Rectal smooth muscle tissue (tissue), 1 donor: ENCODE data around the gene TNP1.

ENCODE experiments used
- H3K27ac ChIP-seq: one replicate; pipeline ENCODE4 v1.7.0; 2013; ENCODE audit warnings: low read depth, low read length, inconsistent platforms
- H3K27me3 ChIP-seq: one replicate; pipeline ENCODE4 v1.7.0; 2013; ENCODE audit warnings: low read length; ENCODE audit not compliant: control insufficient read depth, insufficient read depth
- H3K36me3 ChIP-seq: one replicate; pipeline ENCODE4 v1.7.0; 2013; ENCODE audit warnings: low read length; ENCODE audit not compliant: control insufficient read depth, insufficient read depth
- H3K4me1 ChIP-seq: one replicate; pipeline ENCODE4 v1.7.0; 2013; ENCODE audit warnings: low read length; ENCODE audit not compliant: control insufficient read depth, insufficient read depth
- H3K4me3 ChIP-seq: one replicate; pipeline ENCODE4 v1.7.0; 2013; ENCODE audit warnings: low read length
- H3K9ac ChIP-seq: one replicate; pipeline ENCODE4 v1.7.0; 2013; ENCODE audit warnings: low read length

TNP1 gene

DNA sequence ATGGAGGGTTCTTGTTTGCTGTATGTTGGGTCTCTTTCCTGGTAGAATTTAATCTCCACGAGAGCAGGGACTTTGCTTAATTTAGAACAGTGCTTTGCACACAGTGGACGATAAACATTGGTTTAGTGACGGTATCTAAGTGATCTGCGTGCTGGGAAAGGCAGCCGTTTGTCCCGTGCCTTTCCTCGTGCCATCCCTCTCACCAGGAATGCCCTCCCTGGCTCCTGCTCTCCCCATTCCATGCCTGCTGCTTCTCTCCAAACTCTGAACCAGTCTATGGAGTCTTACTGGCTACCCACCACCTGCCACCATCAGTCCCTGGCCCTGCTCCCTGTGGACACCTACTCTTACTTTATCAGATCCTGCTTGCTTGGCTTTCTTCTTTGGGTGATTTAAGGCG is 27.3 kb upstream of the TNP1 start:
- Histone ChIP-seq H3K27me3 (no peaks in the 10 kb centered on the region), H3K9ac (no peak overlapping the region), H3K27ac (no peak overlapping the region), H3K4me1 (peaks cover 4% of the 10 kb centered on the region), H3K36me3 (no peaks in the 10 kb centered on the region), H3K4me3 (no peak overlapping the region)

DNA sequence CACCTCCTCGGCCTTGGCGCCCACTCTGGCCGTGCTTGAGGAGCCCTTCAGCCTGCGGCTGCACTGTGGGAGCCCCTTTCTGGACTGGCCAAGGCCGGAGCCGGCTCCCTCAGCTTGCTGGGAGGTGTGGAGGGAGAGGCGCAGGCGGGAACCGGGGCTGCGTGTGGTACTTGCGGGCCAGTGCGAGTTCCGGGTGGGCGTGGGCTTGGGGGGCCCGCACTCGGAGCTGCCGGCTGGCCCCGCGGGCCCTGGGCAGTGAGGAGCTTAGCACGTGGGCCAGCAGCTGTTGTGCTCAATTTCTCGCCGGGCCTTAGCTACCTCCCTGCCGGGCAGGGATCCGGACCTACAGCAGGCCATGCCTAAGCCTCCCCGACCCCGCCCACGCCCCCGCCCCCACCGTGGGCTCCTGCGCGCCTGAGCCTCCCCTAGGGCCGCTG is 25.3 kb upstream of the TNP1 start:
- Histone ChIP-seq H3K4me3 (no peak overlapping the region), H3K4me1 (peaks cover 4% of the 10 kb centered on the region), H3K27me3 (no peaks in the 10 kb centered on the region), H3K27ac (no peak overlapping the region), H3K9ac (no peak overlapping the region), H3K36me3 (no peaks in the 10 kb centered on the region)

DNA sequence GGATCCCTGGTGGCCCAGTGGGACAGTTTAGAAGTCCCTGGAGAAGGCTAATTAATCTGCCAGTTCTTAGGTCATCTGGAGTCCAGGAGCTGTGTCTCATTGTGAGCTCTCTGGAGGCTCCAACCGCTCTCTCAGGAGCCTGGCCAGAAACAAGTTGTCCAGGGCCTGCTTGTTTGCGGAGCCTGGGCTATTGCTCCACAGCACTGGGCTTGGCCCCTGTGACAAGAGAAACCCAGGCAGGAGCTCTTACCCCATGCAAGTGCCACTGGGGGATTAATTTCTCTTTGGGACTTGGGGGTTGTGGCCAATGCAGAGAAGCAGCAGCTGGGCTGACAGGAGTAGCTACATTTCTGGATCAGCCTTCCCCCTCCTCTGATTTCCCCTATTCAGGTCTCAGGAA is 24.5 kb upstream of the TNP1 start:
- no peak overlapping the region for H3K4me3 ChIP-seq
- peaks cover 4% of the 10 kb centered on the region for H3K4me1 ChIP-seq
- no peaks in the 10 kb centered on the region for H3K27me3 ChIP-seq
- H3K27ac ChIP-seq: no peak overlapping the region
- no peak overlapping the region for H3K9ac ChIP-seq
- no peaks in the 10 kb centered on the region for H3K36me3 ChIP-seq

DNA sequence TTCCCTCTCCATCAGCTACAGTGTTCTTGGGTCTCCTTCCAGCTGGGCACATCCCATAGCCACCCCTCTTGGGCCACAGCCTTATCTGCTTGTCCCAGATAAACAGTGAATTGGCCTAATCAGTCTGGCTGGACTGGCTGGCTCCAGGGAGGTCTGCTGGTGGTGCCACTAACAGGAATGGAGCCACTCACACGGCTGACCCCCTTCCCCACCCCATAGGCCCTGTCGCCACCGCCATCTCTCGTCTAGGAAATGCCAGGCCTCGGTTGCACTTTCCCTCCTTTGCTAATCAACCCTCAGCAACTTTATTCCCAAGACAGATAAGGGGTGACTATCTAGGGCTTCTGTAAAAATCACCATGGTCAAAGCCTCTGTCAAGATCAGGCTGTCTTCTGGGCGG is 23.0 kb upstream of the TNP1 start:
- H3K4me1 ChIP-seq: no peaks in the 10 kb centered on the region
- no peaks in the 10 kb centered on the region for H3K27me3 ChIP-seq
- H3K36me3 ChIP-seq: no peaks in the 10 kb centered on the region
- H3K4me3 ChIP-seq: no peak overlapping the region
- H3K9ac ChIP-seq: no peak overlapping the region
- no peak overlapping the region for H3K27ac ChIP-seq

DNA sequence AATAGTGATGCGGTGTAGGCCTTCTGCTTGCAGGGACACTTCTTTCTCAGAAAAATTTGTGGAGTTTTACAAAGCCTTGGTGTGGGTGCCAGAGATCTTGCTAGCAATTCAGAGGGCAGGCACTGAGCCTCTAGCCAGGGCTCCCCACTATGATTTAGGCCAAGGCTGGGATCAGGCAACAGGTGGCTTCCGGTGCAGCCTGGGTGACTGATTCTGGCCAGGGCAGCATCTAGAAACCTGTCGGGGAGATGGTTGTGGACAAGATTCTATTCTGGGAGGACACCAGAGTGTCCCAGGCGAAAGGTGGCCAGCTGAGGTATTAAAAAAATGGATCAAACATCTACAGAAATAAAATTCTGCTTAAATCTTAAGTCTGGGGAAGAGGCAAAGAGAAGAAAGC is 21.5 kb upstream of the TNP1 start:
- no peaks in the 10 kb centered on the region for H3K4me1 ChIP-seq
- H3K27me3 ChIP-seq: no peaks in the 10 kb centered on the region
- H3K36me3 ChIP-seq: no peaks in the 10 kb centered on the region
- no peak overlapping the region for H3K27ac ChIP-seq
- no peak overlapping the region for H3K4me3 ChIP-seq
- no peak overlapping the region for H3K9ac ChIP-seq

DNA sequence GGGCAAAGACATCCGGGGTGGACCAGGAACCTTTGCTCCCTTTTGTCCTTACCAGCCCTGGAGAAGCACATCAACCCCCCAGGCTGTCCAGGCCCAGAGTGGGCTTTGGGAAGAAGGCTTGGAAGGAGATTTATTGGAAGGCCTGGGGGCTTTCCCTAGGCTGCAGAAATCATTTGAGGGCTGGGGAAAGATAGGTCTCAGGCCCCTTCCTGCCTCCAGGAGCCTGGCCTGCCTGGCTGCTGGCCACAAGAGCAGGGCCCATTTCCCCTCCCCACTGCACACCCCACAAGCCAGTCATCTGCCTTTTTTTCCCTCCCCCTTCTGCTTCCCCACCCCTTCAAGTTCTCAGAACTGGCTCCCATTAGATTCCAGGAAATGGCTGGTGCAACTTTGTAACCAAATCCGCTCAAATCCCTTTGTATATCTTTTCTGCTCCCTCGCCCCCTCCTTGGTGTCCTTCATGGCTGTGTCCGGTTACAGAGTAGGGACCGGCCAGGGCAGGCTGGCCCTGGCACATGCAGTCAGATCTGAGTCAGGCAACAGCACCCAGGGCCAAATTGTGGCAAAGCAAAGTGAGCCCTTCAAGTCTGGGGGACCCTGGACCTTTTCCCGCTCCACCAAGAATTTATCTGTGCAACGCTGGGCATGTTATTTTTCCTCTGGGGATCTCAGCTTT is 20.8 kb upstream of the TNP1 start:
- H3K4me1 ChIP-seq: no peaks in the 10 kb centered on the region

DNA sequence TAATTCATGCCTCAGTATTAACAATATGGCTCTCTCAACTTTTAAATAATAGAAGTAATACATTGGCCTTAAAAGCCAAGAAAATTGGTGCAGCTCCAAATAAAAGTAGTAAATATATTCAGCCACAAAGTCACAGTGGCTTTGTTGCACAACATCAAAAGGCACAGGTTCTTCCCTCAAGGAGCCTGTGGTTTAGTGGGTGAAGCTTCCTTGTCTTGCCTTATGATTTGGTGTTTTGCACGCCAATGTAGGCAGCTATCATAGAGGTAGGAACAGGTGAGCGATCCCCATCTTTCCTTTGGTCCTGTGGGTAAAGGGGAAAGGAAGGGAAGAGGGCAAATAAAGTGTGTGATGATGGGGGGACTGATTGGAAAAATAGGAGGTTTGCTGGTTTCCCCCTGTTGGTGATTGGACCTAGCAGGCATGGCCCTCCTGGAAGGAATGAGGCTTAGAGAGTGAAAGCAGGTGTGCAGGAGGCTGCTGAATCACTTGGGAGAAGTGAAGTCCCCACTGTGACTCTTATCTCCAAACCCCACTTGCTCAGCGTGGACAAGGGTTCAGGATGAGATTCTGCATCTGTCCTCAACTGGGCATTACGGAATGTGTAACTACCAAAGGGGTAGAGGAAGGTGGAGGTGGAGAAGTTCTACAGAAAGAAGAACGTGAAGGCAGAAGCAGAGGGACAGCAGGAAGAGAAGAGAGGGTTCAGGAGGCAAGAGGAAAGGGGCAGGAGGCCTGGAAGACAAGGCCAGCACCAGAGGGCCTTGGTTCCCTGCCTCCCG is 20.1 kb upstream of the TNP1 start:
- no peaks in the 10 kb centered on the region for H3K27me3 ChIP-seq
- H3K4me1 ChIP-seq: no peaks in the 10 kb centered on the region
- no peaks in the 10 kb centered on the region for H3K36me3 ChIP-seq
- H3K27ac ChIP-seq: no peak overlapping the region
- no peak overlapping the region for H3K9ac ChIP-seq
- no peak overlapping the region for H3K4me3 ChIP-seq

More for the DNA sequence above, 20.8 kb upstream of the TNP1 start:
- Histone ChIP-seq H3K27ac (no peak overlapping the region), H3K27me3 (no peaks in the 10 kb centered on the region), H3K4me3 (no peak overlapping the region), H3K36me3 (no peaks in the 10 kb centered on the region), H3K9ac (no peak overlapping the region)

DNA sequence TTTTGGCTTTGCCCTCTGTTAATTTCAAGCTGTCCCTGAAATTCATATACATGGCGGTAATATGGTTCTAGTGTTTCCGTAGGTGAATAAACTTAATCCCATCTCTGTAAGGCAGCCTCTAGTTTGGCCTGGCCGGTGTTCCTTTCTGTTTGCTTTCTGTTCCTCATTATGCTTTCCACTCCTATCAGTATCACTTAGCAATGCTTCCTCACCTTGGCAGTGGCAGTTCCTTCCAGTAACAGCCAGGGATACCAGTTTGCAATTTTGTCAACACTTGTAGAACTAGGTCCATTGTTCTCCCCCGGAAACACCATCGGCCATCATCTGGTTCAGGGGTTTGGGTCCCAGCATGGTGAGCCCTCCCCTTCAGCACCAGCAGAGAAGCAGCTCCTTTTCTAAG is 18.2 kb upstream of the TNP1 start:
- no peaks in the 10 kb centered on the region for H3K4me1 ChIP-seq
- no peak overlapping the region for H3K27ac ChIP-seq
- H3K4me3 ChIP-seq: no peak overlapping the region
- H3K9ac ChIP-seq: no peak overlapping the region
- H3K27me3 ChIP-seq: no peaks in the 10 kb centered on the region
- no peaks in the 10 kb centered on the region for H3K36me3 ChIP-seq

DNA sequence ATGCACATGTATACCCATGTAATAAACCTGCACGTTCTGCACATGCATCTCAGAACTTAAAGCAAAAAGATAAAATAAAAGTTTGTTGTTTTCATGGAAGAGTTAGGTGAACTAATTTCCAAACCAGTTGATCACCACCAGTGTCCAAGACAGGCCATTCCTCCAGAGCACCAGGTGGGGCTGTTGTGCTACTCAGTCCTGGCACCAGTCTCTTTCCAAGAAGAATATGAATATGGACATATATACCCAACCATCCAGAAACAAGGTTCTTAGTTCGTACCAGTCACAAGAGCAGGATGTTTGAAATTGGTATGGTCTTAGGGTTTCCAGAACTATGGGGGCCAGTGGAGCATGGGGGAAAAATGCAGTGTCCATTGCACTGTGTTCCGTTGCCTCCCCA is 17.2 kb upstream of the TNP1 start:
- Histone ChIP-seq H3K27ac (no peak overlapping the region), H3K4me1 (no peaks in the 10 kb centered on the region), H3K36me3 (no peaks in the 10 kb centered on the region), H3K27me3 (no peaks in the 10 kb centered on the region), H3K9ac (no peak overlapping the region), H3K4me3 (no peak overlapping the region)

DNA sequence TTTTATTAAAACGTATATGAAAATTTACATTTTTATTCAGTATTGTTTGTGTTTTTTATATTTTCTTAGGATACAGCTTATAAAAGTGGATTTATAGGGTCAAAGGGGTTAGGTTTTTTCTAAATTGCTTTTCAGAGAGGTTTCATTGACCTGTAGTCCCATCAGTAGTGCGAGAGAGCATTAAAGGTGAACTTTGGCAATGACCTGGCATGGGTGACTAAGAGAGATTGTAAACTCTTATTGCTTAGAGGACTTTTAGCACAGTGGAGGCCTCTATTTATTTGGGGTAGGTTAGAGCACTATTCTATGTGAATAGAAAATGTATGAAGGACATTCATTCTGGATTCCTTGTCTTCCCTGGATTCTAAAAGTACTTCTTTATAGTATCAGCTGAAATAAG is 16.0 kb upstream of the TNP1 start:
- H3K27ac ChIP-seq: no peak overlapping the region
- H3K4me3 ChIP-seq: no peak overlapping the region
- no peaks in the 10 kb centered on the region for H3K36me3 ChIP-seq
- no peaks in the 10 kb centered on the region for H3K4me1 ChIP-seq
- no peaks in the 10 kb centered on the region for H3K27me3 ChIP-seq
- no peak overlapping the region for H3K9ac ChIP-seq

DNA sequence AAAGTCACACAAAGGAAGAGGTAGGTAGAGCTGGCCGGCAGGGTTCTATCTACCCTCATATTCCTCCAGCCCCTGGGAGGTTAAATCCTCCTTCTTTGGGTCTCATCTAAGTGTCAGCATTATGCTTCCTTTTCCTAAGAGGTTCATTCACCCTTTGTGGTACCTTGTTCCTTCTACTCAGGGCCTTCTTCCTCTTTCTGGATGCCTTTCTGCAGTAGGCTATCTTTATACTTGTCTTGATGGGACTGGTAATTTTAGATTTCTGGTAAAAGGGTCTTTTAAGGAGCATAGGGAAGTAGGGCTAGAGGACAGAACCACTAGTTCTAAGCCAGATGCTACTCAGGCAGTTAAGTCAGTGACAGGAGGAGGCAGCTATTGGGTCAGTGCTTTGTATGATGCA is 13.7 kb upstream of the TNP1 start:
- no peak overlapping the region for H3K4me3 ChIP-seq
- no peaks in the 10 kb centered on the region for H3K36me3 ChIP-seq
- H3K27me3 ChIP-seq: no peaks in the 10 kb centered on the region
- H3K9ac ChIP-seq: no peak overlapping the region
- no peak overlapping the region for H3K27ac ChIP-seq
- no peaks in the 10 kb centered on the region for H3K4me1 ChIP-seq

DNA sequence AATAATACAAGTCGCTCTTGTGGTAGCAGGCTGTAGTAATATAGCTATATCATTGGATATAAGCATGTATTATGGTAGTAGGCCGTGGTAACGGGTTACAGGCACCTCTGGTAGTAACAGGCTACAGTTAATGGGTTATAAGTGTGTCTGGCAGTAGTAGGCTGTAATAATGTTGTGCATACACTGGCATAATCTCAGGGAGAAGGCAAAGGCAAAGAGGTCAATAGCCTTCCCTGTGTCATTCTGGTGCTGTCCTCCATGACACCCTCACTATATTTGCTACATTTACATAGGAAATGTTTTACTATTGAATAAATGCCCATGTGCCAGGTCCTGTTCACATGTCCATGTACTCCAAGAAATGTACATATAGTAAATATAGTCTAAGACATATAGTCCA is 12.8 kb upstream of the TNP1 start:
- no peak overlapping the region for H3K27ac ChIP-seq
- no peaks in the 10 kb centered on the region for H3K4me1 ChIP-seq
- H3K27me3 ChIP-seq: no peaks in the 10 kb centered on the region
- H3K4me3 ChIP-seq: no peak overlapping the region
- H3K9ac ChIP-seq: no peak overlapping the region
- H3K36me3 ChIP-seq: no peaks in the 10 kb centered on the region

DNA sequence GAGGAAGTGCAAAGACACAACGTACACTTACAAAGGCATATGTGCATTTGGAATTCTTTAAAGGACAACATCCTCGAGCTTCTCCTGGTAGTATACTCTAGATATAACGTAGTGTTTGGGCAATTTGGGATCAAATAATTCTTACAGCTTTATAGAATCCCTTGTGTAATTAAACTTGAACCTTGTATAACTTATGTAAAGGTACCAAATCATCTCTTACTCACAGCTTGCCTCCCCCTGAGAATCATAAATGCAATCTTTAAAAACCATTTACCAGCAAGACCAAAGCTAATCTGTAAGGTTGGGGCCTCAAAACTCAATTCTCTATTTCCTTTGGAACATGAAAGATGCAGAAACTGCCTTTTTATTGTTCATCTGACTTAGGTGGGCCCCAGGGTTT is 12.2 kb upstream of the TNP1 start:
- Histone ChIP-seq H3K4me1 (no peaks in the 10 kb centered on the region), H3K36me3 (no peaks in the 10 kb centered on the region), H3K27me3 (no peaks in the 10 kb centered on the region), H3K4me3 (no peak overlapping the region), H3K9ac (no peak overlapping the region), H3K27ac (no peak overlapping the region)
